Astrocyte (in vitro differentiated cells and primary cell): Measurements from ENCODE around the gene ZBTB12. TPM values are rescaled to one million over a fixed set of nuclear protein-coding genes. Genes with fewer than 3 reads are reported as not detected.

Experiments
- DNase-seq: peaks from one replicate; pipeline ENCODE4 v3.0.0-alpha.2; 2010; ENCODE audit warnings: low read depth
- FAIRE-seq: peaks from 2 replicates; lab custom pipeline; 2011; peaks lifted over from hg19 to GRCh38; lab: Jason Lieb, UNC
- H2AFZ ChIP-seq: 2 replicates; pipeline ENCODE4 v1.6.0; 2012; ENCODE audit warnings: low read depth, low read length, inconsistent platforms
- H3K27ac ChIP-seq: 2 replicates; pipeline ENCODE4 v1.5.1; 2011; ENCODE audit warnings: low read depth, low read length, inconsistent platforms
- H3K27me3 ChIP-seq: 2 replicates; pipeline ENCODE4 v1.6.0; 2011; ENCODE audit warnings: low read length, inconsistent platforms; ENCODE audit not compliant: insufficient read depth
- H3K36me3 ChIP-seq: 2 replicates; pipeline ENCODE4 v1.5.1; 2011; ENCODE audit warnings: low read length, inconsistent platforms; ENCODE audit not compliant: insufficient read depth
- H3K4me1 ChIP-seq: 2 replicates; pipeline ENCODE4 v1.5.1; 2011; ENCODE audit warnings: low read length, inconsistent platforms; ENCODE audit not compliant: insufficient read depth
- H3K4me2 ChIP-seq: 2 replicates; pipeline ENCODE4 v1.6.0; 2012; ENCODE audit warnings: low read length, inconsistent platforms
- H3K4me3 ChIP-seq: 2 replicates; pipeline ENCODE4 v1.5.1; 2011; ENCODE audit warnings: low read depth, mild to moderate bottlenecking, low read length, inconsistent platforms; ENCODE audit not compliant: insufficient read depth
- H3K79me2 ChIP-seq: 2 replicates; pipeline ENCODE4 v1.6.0; 2012; ENCODE audit warnings: mild to moderate bottlenecking, low read length, inconsistent platforms; ENCODE audit not compliant: insufficient read depth
- H3K9ac ChIP-seq: 2 replicates; pipeline ENCODE4 v1.6.0; 2012; ENCODE audit warnings: mild to moderate bottlenecking, low read length, inconsistent platforms
- H3K9me3 ChIP-seq: 2 replicates; pipeline ENCODE4 v1.5.1; 2012; ENCODE audit warnings: low read depth, mild to moderate bottlenecking, low read length, inconsistent platforms; ENCODE audit not compliant: insufficient read depth
- H4K20me1 ChIP-seq: 2 replicates; pipeline ENCODE4 v1.6.0; 2012; ENCODE audit warnings: low read length, inconsistent platforms; ENCODE audit not compliant: insufficient read depth
- H3K27ac Mint-ChIP-seq: one replicate; pipeline ENCODE4 v1.8.0; 2021; ENCODE audit warnings: mild to moderate bottlenecking, mixed read lengths; ENCODE audit not compliant: unreplicated experiment
- H3K27me3 Mint-ChIP-seq: one replicate; pipeline ENCODE4 v1.8.0; 2021; ENCODE audit warnings: low read depth, mixed read lengths; ENCODE audit not compliant: unreplicated experiment
- H3K36me3 Mint-ChIP-seq: one replicate; pipeline ENCODE4 v1.8.0; 2021; ENCODE audit warnings: low read depth, mixed read lengths; ENCODE audit not compliant: unreplicated experiment
- H3K4me1 Mint-ChIP-seq: one replicate; pipeline ENCODE4 v1.8.0; 2021; ENCODE audit warnings: low read depth, mixed read lengths; ENCODE audit not compliant: unreplicated experiment
- H3K4me3 Mint-ChIP-seq: one replicate; pipeline ENCODE4 v1.8.0; 2021; ENCODE audit warnings: mild to moderate bottlenecking, moderate library complexity, mixed read lengths; ENCODE audit not compliant: unreplicated experiment
- H3K9me3 Mint-ChIP-seq: one replicate; pipeline ENCODE4 v1.8.0; 2021; ENCODE audit warnings: mild to moderate bottlenecking, mixed read lengths; ENCODE audit not compliant: unreplicated experiment
- CTCF ChIP-seq: IDR thresholded peaks from 2 replicates; pipeline ENCODE4 v1.5.1; 2011; ENCODE audit warnings: low read depth, mild to moderate bottlenecking, inconsistent platforms, low read length, moderate library complexity; ENCODE audit not compliant: insufficient read depth
- EZH2 ChIP-seq: IDR thresholded peaks from 2 replicates; pipeline ENCODE4 v1.6.1; 2012; ENCODE audit warnings: mild to moderate bottlenecking, low read length, inconsistent platforms; ENCODE audit not compliant: insufficient read depth
- total RNA-seq: library from RNA; stranded (reverse); gene quantifications from 2 replicates; pipeline ENCODE4 v1.2.1, GENCODE V29; 2021

The ZBTB12 gene
- total RNA-seq, 1 donor from 2014 or later, result 4.6 TPM

GRCh38 chr6:31945507-31946369, 43.9 kb upstream of the ZBTB12 start, which contains the start of gene CFB:
CFB (plus strand) TSS chr6:31946095; CDS start chr6:31946222, 127 bp downstream.
- Mint-ChIP-seq H3K36me3 (peaks cover 4% of the 10 kb centered on the region), H3K4me3 (peak within 1 kb of the TSS; percentile 67), H3K27me3 (peaks cover 55% of the 10 kb centered on the region), H3K27ac (no peak within 1 kb of the TSS), H3K9me3 (no peaks in the 10 kb centered on the region), H3K4me1 (peaks cover 13% of the 10 kb centered on the region)
- Histone ChIP-seq H3K27me3 (peaks cover 11% of the 10 kb centered on the region), H3K4me1 (peaks cover 7% of the 10 kb centered on the region), H3K4me2 (peak within 1 kb of the TSS; percentile 78), H3K27ac (peak within 1 kb of the TSS; percentile 37), H3K36me3 (no peaks in the 10 kb centered on the region), H3K4me3 (no peak within 1 kb of the TSS), H2AFZ (peak within 1 kb of the TSS; percentile 59), H3K9ac (no peak within 1 kb of the TSS), H3K79me2 (no peaks in the 10 kb centered on the region), H4K20me1 (no peaks in the 10 kb centered on the region), H3K9me3 (no peaks in the 10 kb centered on the region)
- TF ChIP-seq CTCF (no peak), EZH2 (no peak)
- DNase-seq (peak; percentile 71), FAIRE-seq (no peak)

GRCh38 chr6:31945154-31945506, 43.2 kb upstream of the ZBTB12 start:
- Histone ChIP-seq H2AFZ (no peak overlapping the region), H3K4me2 (peak overlapping the region; percentile 78), H3K27ac (no peak overlapping the region), H3K36me3 (no peaks in the 10 kb centered on the region), H3K79me2 (no peaks in the 10 kb centered on the region), H3K27me3 (peaks cover 11% of the 10 kb centered on the region), H3K4me1 (peaks cover 7% of the 10 kb centered on the region), H4K20me1 (no peaks in the 10 kb centered on the region), H3K9me3 (no peaks in the 10 kb centered on the region), H3K4me3 (no peak overlapping the region), H3K9ac (no peak overlapping the region)
- Mint-ChIP-seq H3K9me3 (no peaks in the 10 kb centered on the region), H3K4me1 (peaks cover 17% of the 10 kb centered on the region), H3K4me3 (peak overlapping the region; percentile 18), H3K27ac (no peak overlapping the region), H3K27me3 (peaks cover 55% of the 10 kb centered on the region), H3K36me3 (peaks cover 4% of the 10 kb centered on the region)
- DNase-seq (no peak), FAIRE-seq (no peak)
- TF ChIP-seq CTCF, result no peak
- TF ChIP-seq EZH2, result no peak

GRCh38 chr6:31943742-31944141, 41.9 kb upstream of the ZBTB12 start:
- DNase-seq, result no peak
- no peaks in the 10 kb centered on the region for H4K20me1 ChIP-seq
- no peaks in the 10 kb centered on the region for H3K9me3 ChIP-seq
- peaks cover 52% of the 10 kb centered on the region for H3K27me3 Mint-ChIP-seq
- no peaks in the 10 kb centered on the region for H3K9me3 Mint-ChIP-seq
- H3K36me3 ChIP-seq, result no peaks in the 10 kb centered on the region
- no peak overlapping the region for H3K27ac ChIP-seq
- no peak overlapping the region for H3K4me3 Mint-ChIP-seq
- H3K4me2 ChIP-seq, result no peak overlapping the region
- no peak overlapping the region for H2AFZ ChIP-seq
- peaks cover 14% of the 10 kb centered on the region for H3K27me3 ChIP-seq
- H3K9ac ChIP-seq, result no peak overlapping the region
- H3K4me1 Mint-ChIP-seq, result peaks cover 13% of the 10 kb centered on the region
- TF ChIP-seq CTCF, result no peak
- TF ChIP-seq EZH2, result no peak
- H3K36me3 Mint-ChIP-seq, result peaks cover 4% of the 10 kb centered on the region
- H3K27ac Mint-ChIP-seq, result no peak overlapping the region
- H3K4me1 ChIP-seq, result peaks cover 7% of the 10 kb centered on the region
- no peak for FAIRE-seq
- no peaks in the 10 kb centered on the region for H3K79me2 ChIP-seq
- H3K4me3 ChIP-seq, result no peak overlapping the region
